Fibroblast of mammary gland (primary cell): ENCODE data around the gene KRTAP10-11.

Experiments used
- DNase-seq: peaks from one replicate; pipeline ENCODE4 v3.0.0-alpha.2; 2010; ENCODE audit warnings: low read depth
- H3K4me3 ChIP-seq: 2 replicates; pipeline ENCODE4 v1.5.1; 2011; ENCODE audit warnings: low read depth, mild to moderate bottlenecking, low read length, moderate library complexity; ENCODE audit not compliant: control insufficient read depth
- TF ChIP-seq, protein P1 (sequence below): conservative IDR thresholded peaks from 2 replicates; pipeline ENCODE4 v1.5.1; 2011; ENCODE audit warnings: low read depth, low read length, inconsistent platforms; ENCODE audit not compliant: control insufficient read depth, insufficient read depth

The KRTAP10-11 gene

DNA sequence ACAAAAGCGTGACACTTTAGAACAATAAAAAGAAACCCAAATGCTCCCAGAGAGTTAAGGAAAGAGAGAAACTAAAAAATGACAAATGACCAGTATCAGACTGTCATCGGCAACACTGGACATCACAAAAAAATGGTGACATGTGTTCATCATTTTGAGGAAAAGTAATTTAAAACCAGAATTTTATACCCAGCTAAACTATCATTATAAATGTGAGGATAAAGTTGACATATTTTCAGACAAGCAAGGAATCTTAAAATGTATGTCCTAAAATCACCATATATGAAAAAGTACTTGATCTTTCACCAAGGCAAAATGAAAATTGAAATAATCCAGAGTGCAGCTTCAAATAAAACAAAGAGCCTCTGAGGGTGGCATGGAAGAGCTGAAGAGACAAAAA, 1.3 kb upstream of the KRTAP10-11 start:
- no peak for DNase-seq
- TF ChIP-seq, protein P1, sequence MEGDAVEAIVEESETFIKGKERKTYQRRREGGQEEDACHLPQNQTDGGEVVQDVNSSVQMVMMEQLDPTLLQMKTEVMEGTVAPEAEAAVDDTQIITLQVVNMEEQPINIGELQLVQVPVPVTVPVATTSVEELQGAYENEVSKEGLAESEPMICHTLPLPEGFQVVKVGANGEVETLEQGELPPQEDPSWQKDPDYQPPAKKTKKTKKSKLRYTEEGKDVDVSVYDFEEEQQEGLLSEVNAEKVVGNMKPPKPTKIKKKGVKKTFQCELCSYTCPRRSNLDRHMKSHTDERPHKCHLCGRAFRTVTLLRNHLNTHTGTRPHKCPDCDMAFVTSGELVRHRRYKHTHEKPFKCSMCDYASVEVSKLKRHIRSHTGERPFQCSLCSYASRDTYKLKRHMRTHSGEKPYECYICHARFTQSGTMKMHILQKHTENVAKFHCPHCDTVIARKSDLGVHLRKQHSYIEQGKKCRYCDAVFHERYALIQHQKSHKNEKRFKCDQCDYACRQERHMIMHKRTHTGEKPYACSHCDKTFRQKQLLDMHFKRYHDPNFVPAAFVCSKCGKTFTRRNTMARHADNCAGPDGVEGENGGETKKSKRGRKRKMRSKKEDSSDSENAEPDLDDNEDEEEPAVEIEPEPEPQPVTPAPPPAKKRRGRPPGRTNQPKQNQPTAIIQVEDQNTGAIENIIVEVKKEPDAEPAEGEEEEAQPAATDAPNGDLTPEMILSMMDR = no peak
- H3K4me3 ChIP-seq = no peak overlapping the region

DNA sequence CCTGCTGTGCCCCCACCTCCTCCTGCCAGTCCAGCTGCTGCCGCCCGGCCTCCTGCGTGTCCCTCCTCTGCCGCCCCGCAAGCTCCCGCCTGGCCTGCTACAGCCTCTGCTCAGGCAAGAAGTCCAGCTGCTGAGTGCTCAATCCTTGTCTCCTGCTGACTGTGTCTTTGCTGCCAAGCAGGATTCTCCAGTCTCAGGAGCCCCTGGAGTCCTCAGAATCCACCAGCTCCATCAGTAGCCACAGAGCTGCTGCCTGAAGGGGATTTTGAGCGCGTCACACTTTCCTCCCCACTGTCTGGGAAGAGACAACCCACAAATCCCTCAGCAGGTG, 973 bp downstream of the KRTAP10-11 start:
- DNase-seq = no peak
- TF ChIP-seq, protein P1 = no peak
- no peak overlapping the region for H3K4me3 ChIP-seq

DNA sequence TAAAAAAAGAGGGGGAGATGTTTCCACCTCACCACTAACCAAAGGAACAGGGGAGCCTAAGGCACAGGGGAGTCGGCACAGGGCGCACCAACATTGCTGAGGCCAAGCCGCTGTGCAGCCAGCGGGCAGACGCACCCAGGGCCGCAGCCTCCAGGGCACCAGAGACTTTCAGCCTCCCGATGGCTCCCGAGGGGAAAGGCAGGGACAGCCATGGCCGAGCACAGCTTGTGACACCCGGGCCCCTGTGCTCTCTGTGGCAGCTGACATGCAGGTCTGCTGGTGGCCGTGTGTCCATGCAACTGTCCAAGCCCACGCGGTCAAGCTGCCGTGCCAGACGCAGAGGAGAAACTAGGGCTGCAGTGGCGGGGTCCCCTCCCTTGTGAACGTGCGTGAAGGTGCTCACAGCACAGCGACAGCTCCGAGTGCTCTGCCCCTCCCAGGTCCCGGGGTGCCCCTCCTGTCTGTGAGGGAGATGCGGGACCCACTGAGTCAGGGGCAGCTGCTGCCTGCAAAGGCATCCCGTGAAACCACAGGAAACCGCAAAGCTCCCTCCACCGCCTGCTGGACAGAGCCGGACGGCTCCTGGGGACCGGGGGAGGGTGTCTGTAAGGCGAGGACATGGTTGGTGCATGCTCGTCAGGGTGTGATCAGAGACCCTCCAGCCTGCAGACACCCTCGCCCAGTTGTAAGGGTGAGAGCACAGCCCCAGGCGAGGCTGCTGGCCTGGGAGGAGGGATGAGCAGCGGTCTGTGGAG, 2.5 kb downstream of the KRTAP10-11 start:
- DNase-seq = no peak
- H3K4me3 ChIP-seq = no peak overlapping the region
- TF ChIP-seq, protein P1 = no peak

DNA sequence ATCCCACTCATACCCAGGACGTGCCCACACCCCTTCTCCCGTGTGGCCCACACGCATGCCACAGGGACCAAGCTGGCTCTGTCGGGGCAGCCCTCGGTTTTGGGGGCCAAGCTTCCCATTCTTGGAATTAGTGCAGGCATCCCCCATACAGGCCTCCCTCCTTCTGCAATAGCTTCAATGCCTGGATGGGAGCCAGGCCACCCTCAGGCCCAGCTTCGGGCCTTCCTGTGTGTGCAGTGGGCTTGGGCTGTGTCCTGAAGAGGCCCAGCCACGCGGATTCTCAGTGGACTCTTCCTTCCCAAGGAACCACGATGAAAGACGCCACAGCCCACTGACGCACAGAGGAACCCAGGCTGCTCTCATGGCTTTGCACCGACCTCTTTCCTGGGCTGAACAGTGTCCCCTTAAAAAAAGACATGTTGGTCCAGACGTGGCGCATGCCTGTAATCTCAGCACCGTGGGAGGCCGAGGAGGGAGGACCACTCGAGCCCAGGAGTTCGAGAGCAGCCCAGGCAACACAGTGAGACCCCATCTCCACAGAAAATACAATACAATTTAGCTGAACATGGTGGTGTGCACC, 3.4 kb downstream of the KRTAP10-11 start:
- H3K4me3 ChIP-seq = no peak overlapping the region
- DNase-seq = no peak
- TF ChIP-seq, protein P1 = no peak

DNA sequence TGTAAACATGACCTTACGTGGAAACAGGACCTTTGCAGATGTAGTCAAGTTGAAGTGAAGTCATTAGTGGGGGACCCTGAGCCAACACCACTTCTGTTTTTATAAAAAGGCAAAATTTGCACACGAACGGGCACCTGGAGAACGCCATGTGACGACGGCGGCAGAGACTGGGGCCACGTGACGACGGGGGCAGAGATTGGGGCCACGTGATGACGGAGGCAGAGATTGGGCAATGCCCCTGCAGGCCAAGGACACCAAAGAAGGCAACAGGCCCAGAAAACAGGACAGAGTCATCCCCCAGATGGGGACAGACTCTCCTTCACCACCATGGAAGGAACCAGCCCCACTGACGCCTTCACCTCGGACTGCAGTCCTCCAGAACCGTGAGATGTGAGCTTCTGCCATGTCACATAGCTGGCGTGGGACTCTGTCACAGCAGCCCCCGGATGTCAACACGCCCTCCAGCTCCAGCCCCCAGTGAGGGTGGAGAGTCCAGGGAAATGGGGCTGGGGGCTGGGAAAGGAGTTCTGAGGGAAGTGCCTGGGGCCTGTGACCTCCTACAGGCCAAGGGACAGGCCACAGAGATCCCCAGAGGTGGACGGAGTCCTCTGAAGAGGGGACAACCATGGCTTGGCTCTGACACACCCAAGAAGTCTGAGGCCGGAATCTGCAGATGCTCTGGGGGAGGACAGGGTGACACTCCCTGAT, 4.2 kb downstream of the KRTAP10-11 start:
- DNase-seq = no peak

DNA sequence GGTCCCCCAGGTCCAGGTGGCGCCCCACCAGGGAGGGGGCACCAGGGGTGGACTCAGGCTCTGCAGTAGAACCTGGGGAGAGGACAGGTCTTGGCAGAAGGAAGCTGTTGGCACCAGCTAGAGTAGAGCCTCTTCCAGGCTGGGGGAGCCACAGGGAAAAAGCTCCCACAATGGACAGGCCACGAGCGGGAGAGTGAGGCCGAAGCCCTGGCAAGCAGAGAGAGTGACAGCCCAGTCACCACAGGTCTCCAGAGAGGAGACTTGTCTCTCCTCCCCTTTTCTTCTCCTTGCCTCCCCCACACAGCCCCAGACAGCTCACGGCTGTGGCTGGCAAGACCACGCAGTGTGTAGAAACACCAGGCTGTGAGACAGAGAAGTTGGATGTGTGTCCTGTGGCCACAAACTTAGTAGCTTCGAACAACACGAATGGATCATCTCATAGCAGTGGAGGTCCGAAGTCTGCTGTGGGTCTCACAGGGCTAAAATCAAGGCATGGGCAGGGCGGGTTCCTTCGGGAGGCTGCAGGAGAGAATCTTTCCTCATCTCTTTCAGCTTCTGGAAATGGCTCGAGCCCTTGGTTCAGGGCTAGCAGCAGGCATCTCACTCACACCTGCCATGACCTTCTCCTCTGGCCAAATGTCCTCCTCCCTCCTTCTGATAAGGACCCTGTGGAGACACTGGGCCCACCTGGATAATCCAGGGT, 4.9 kb downstream of the KRTAP10-11 start:
- TF ChIP-seq, protein P1 = no peak
- DNase-seq = no peak
- H3K4me3 ChIP-seq = no peak overlapping the region

More for the DNA sequence above, 4.2 kb downstream of the KRTAP10-11 start:
- no peak overlapping the region for H3K4me3 ChIP-seq
- TF ChIP-seq, protein P1 = no peak
